ENCODE results near the gene FHL2. TPM values are rescaled to one million over a fixed set of nuclear protein-coding genes. Genes with fewer than 3 reads are reported as not detected.
A peak's percentile ranks its signal among the peaks of the same experiment; 100 is the strongest.

FHL2 gene
- total RNA-seq, 1 experiment from 2014 or later: 21.1 TPM

GRCh38 chr2:105329561-105330495 lies 69.0 kb downstream of the FHL2 start, which contains the start of gene TGFBRAP1 (continued):
- TF ChIP-seq, protein P1, sequence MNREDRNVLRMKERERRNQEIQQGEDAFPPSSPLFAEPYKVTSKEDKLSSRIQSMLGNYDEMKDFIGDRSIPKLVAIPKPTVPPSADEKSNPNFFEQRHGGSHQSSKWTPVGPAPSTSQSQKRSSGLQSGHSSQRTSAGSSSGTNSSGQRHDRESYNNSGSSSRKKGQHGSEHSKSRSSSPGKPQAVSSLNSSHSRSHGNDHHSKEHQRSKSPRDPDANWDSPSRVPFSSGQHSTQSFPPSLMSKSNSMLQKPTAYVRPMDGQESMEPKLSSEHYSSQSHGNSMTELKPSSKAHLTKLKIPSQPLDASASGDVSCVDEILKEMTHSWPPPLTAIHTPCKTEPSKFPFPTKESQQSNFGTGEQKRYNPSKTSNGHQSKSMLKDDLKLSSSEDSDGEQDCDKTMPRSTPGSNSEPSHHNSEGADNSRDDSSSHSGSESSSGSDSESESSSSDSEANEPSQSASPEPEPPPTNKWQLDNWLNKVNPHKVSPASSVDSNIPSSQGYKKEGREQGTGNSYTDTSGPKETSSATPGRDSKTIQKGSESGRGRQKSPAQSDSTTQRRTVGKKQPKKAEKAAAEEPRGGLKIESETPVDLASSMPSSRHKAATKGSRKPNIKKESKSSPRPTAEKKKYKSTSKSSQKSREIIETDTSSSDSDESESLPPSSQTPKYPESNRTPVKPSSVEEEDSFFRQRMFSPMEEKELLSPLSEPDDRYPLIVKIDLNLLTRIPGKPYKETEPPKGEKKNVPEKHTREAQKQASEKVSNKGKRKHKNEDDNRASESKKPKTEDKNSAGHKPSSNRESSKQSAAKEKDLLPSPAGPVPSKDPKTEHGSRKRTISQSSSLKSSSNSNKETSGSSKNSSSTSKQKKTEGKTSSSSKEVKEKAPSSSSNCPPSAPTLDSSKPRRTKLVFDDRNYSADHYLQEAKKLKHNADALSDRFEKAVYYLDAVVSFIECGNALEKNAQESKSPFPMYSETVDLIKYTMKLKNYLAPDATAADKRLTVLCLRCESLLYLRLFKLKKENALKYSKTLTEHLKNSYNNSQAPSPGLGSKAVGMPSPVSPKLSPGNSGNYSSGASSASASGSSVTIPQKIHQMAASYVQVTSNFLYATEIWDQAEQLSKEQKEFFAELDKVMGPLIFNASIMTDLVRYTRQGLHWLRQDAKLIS (CRISPR knock-in tag; IDR thresholded peaks at IDR 0.05; ENCODE audit: borderline replicate concordance): no peak
- TF ChIP-seq ZNF138 (CRISPR knock-in tag; conservative IDR thresholded peaks at IDR 0.05): no peak
- TF ChIP-seq NFE2L1 (CRISPR knock-in tag; IDR thresholded peaks at IDR 0.05): no peak
- no peak for TF ChIP-seq ZNF416 (CRISPR knock-in tag; IDR thresholded peaks at IDR 0.05)
- TF ChIP-seq, protein P2, sequence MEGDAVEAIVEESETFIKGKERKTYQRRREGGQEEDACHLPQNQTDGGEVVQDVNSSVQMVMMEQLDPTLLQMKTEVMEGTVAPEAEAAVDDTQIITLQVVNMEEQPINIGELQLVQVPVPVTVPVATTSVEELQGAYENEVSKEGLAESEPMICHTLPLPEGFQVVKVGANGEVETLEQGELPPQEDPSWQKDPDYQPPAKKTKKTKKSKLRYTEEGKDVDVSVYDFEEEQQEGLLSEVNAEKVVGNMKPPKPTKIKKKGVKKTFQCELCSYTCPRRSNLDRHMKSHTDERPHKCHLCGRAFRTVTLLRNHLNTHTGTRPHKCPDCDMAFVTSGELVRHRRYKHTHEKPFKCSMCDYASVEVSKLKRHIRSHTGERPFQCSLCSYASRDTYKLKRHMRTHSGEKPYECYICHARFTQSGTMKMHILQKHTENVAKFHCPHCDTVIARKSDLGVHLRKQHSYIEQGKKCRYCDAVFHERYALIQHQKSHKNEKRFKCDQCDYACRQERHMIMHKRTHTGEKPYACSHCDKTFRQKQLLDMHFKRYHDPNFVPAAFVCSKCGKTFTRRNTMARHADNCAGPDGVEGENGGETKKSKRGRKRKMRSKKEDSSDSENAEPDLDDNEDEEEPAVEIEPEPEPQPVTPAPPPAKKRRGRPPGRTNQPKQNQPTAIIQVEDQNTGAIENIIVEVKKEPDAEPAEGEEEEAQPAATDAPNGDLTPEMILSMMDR (IDR thresholded peaks at IDR 0.05): no peak
- TF ChIP-seq RORB (CRISPR knock-in tag; IDR thresholded peaks at IDR 0.05): no peak
- TF ChIP-seq MXD4 (CRISPR knock-in tag; IDR thresholded peaks at IDR 0.05; ENCODE audit: borderline replicate concordance): no peak
- no peak for TF ChIP-seq TCF7 (CRISPR knock-in tag; IDR thresholded peaks at IDR 0.05; ENCODE audit: low read depth)
- no peak for TF ChIP-seq CREB1 (CRISPR knock-in tag; IDR thresholded peaks at IDR 0.05)
- TF ChIP-seq, protein P3, sequence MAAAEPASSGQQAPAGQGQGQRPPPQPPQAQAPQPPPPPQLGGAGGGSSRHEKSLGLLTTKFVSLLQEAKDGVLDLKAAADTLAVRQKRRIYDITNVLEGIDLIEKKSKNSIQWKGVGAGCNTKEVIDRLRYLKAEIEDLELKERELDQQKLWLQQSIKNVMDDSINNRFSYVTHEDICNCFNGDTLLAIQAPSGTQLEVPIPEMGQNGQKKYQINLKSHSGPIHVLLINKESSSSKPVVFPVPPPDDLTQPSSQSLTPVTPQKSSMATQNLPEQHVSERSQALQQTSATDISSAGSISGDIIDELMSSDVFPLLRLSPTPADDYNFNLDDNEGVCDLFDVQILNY (CRISPR knock-in tag; IDR thresholded peaks at IDR 0.05): no peak
- no peak for TF ChIP-seq E2F1 (CRISPR knock-in tag; IDR thresholded peaks at IDR 0.05)
- no peak for TF ChIP-seq CDX4 (CRISPR knock-in tag; IDR thresholded peaks at IDR 0.05; ENCODE audit: borderline replicate concordance)
- TF ChIP-seq MYBL2 (CRISPR knock-in tag; IDR thresholded peaks at IDR 0.05): 0 out of 2 replicates have a peak, but pooled peaks have one; percentile 41
- TF ChIP-seq, protein P4, sequence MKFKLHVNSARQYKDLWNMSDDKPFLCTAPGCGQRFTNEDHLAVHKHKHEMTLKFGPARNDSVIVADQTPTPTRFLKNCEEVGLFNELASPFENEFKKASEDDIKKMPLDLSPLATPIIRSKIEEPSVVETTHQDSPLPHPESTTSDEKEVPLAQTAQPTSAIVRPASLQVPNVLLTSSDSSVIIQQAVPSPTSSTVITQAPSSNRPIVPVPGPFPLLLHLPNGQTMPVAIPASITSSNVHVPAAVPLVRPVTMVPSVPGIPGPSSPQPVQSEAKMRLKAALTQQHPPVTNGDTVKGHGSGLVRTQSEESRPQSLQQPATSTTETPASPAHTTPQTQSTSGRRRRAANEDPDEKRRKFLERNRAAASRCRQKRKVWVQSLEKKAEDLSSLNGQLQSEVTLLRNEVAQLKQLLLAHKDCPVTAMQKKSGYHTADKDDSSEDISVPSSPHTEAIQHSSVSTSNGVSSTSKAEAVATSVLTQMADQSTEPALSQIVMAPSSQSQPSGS (CRISPR knock-in tag; IDR thresholded peaks at IDR 0.05; ENCODE audit: borderline replicate concordance, low read depth): no peak
- no peak for TF ChIP-seq ETV6 (CRISPR knock-in tag; IDR thresholded peaks at IDR 0.05)
- TF ChIP-seq, protein P5, sequence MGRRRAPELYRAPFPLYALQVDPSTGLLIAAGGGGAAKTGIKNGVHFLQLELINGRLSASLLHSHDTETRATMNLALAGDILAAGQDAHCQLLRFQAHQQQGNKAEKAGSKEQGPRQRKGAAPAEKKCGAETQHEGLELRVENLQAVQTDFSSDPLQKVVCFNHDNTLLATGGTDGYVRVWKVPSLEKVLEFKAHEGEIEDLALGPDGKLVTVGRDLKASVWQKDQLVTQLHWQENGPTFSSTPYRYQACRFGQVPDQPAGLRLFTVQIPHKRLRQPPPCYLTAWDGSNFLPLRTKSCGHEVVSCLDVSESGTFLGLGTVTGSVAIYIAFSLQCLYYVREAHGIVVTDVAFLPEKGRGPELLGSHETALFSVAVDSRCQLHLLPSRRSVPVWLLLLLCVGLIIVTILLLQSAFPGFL (CRISPR knock-in tag; IDR thresholded peaks at IDR 0.05; ENCODE audit: borderline replicate concordance): no peak
- no peak for TF ChIP-seq RELA (CRISPR knock-in tag; IDR thresholded peaks at IDR 0.05; ENCODE audit: borderline replicate concordance)
- TF ChIP-seq TEAD1 (CRISPR knock-in tag; IDR thresholded peaks at IDR 0.05): 0 out of 2 replicates have a peak, but pooled peaks have one; percentile 19
- 0 out of 2 replicates have a peak, but pooled peaks have one; percentile 33 for TF ChIP-seq FOXK1 (CRISPR knock-in tag; IDR thresholded peaks at IDR 0.05)
- TF ChIP-seq HMGA2 (CRISPR knock-in tag; IDR thresholded peaks at IDR 0.05): no peak
- no peak for TF ChIP-seq ZNF263 (CRISPR knock-in tag; IDR thresholded peaks at IDR 0.05; ENCODE audit: low read depth)
- TF ChIP-seq ZMAT4 (CRISPR knock-in tag; IDR thresholded peaks at IDR 0.05): no peak
- peak; percentile 38; the same call in 1 of the 2 replicates for TF ChIP-seq FOXP1 (CRISPR knock-in tag; IDR thresholded peaks at IDR 0.05; ENCODE audit: borderline replicate concordance)
- TF ChIP-seq NR2C2 (CRISPR knock-in tag; IDR thresholded peaks at IDR 0.05): no peak
- TF ChIP-seq GRHL2 (CRISPR knock-in tag; IDR thresholded peaks at IDR 0.05; ENCODE audit: insufficient replicate concordance, severe bottlenecking): no peak

Measured in WTC11 (cell line).